Activated T-cell treated with anti-CD3 and anti-CD28 coated beads for 48 hours (primary cell): Measurements from ENCODE around the gene NPHP4.
"Not testable (repeated sequence)": the region's sequence is repeated elsewhere in the genome, so short reads cannot be mapped to it uniquely, and the experiment has no call there.

Experiments used
- DNase-seq: peaks from one replicate; pipeline ENCODE4 v3.0.0-alpha.2; 2020; ENCODE audit warnings: low read depth

The NPHP4 gene

DNA sequence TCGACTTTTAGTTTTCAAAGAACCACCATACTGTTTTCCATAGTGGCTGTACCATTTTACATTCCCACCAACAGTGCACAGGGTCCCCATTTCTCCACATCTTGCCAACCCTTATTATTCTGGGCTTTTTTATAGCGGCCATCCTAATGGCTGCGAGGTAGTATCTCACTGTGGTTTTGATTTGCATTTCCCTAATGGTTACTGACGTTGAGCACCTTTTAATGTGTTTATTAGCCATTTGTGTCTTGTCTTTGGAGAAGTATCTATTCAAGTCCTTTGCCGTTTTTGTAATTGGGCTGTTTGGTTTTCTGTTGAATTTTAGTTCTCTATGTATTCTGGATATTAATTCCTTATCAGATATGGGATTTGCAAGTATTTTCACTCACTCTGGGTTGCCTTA, 31.1 kb upstream of the NPHP4 start:
- no peak for DNase-seq

DNA sequence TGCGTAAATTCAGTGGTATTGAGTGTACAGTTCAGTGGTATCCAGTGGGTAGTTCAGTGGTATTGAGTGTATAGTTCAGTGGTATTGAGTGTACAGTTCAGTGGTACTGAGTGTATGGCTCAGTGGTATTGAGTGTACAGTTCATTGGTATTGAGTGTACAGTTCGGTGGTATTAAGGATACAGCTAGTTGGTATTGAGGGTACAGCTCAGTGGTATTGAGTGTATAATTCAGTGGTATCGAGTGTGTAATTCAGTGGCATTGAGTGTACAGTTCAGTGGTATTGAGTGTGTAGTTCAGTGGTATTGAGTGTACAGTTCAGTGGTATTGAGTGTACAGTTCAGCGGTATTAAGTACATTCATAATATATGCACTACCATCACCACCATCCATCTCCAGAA, 30.0 kb upstream of the NPHP4 start:
- no peak for DNase-seq

DNA sequence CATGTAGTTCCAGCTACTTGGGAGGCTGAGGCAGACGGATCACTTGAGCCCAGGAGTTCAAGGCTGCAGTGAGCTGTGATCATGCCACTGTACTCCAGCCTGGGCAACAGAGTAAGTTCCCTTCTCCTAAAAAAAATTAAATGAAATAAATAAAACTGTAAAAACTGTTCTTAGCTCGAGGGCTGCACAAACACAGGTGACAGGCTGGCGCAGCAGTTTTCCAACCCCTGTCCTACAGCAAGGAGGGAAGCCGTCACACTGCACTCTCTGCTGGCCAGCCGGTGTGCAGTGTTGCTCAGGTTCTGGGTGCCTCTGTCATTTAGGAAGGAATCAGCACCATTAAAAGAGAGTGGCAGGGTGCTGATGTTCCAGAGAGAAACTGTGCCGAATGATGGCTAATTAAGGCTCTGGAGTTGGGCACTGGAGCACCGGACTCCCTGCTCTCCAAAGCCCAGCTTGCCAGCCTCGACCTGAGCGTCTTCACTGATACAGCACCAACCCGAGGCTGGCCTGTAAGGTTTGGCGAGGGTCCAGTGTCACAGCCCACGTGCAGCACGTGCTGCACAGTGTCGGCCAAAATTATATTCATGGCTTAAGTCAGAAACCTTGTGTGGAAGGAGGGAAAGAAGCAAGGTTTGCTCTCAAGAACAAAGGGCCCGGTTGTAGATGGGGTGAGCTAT, 27.1 kb upstream of the NPHP4 start:
- no peak for DNase-seq

DNA sequence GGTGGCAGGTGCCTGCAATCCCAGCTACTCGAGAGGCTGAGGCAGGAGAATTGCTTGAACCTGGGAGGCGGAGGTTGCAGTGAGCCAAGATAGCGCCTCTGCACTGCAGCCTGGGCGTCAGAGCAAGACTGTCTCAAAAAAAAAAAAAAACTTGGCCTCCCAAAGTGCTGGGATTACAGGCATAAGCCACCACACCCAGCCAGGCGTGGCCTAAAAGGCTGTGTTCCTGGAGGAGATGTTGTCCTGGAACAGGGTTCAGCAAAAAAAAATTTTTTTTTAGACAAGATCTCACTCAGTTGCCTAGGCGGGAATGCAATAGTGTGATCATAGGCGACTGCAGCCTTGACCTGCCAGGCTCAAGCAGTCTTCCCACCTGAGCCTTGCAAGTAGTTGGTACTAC, 25.4 kb upstream of the NPHP4 start:
- not testable (repeated sequence) for DNase-seq

DNA sequence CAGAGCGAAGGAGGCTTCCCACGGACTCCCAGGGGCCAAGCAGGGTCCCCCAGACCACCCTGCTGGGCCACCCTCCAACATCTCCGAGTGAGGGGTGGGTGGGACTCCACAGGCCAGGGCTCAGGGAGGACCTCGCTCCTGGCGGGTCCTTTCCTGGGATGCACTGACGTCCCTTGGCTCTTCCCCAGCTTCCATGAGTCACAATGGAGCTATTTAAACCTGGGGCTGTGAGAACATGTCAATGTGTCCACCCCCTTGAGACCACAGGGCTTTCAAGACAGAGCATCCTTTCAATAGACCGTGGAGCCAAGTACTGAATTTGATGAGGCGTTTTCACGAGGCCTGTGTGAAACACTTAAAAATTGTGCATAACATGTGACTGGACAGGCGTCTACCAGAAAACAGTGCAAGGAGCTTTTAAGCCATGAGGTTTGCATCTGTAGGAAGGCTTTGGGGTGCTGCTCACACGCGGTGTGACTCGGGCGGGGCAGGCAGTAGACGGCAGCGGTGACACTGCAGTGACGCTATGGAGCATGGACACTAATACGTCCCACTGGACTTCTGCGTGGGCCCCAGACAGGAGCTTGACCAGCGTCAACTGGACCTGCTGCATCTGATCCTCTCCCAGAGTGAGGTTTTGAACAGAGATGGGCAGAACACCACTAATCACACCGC, 24.1 kb upstream of the NPHP4 start:
- no peak for DNase-seq

DNA sequence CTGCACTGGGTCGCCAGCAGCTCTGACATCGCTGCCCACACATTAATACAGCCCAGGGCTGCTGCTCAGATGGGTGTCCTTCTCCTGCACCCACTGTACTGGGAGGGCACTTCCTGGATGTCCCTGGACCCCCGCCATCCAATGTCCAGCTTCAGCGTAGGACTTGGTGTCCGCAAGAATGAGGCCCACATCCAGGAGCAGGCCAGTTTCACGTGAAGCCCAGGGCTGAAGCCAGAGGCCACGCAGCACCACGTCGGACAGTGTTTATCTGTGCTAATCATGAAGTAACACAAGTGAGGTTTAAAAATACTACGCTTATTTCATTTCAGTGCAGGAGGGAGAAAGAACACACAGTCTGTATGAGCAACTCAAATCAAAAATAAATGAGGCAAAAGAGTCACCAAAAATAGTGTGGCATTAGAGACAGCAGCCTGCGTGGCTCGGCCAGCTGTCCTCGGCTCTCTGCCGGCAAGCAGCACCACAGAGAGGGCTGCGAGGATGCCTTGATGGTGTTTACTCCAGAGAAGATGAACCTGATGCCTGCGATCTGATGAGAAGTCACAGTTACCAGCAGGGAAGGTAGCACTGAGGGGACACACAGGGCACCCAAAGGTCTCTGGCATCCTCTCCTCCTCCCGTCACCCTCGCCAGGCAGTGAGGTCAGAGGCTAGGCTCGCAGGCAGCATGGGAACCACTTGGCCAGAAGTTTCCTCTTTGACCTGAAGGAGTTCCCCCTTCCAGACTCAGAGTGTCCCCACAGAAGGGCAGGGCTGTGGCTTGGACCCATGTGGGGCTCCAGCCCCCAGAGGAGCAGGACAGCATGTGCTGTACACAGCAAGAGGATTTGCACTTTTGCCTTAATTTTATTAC, 22.1 kb upstream of the NPHP4 start:
- DNase-seq, result no peak

DNA sequence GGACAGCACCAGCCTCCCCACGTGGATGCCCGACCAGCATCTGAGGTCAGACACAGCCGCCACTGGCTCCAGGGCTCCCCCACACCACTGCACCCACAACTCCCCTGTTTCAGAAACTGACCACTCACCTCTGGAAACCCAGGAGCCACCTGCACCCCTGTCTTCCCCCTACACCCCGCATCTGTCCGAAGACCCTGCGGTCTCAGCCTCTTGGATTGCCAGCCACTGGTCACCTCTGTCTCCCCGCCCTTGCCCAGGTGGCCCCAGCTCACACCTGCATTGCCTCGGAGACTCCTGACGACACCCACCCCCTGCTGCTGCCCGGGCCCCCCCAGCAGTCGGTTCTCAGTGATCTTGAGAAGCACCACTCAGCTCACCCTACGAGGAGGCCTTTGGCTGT, 21.3 kb upstream of the NPHP4 start:
- no peak for DNase-seq

DNA sequence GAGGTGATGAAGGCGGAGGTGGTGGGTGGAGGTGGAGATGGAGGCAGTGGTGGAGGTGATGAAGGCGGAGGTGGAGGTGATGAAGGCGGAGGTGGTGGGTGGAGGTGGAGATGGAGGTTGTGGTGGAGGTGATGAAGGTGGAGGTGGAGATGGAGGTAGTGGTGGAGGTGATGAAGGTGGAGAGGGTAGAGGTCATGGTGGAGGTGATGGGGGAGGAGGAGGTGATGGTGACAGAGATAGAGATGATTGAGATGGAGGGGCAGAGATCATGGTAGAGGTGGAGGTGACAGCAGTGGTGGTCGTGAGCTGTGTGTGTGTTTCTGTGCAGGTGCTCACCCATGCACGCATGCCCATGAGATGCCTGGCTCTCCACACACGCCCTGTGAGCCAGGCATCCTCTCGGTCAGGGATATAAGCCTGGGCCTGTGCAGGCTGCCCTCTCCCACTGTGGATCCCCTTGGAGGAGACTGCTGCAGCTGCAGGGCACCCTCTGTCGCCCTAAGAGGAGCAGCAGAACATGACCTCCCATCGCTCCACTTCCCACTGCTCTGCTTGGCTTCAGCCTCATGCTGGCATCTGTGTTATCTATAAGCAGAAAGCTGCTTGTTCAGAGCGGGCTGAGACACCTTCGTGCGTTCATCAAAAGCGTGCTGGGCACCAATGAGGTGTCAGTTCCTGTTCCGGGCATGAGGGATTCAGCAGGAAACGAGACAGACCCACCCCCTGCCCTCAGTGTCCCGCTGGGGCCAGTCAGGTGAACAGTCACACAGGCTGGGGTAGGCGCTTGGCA, 20.5 kb upstream of the NPHP4 start:
- DNase-seq, result no peak

DNA sequence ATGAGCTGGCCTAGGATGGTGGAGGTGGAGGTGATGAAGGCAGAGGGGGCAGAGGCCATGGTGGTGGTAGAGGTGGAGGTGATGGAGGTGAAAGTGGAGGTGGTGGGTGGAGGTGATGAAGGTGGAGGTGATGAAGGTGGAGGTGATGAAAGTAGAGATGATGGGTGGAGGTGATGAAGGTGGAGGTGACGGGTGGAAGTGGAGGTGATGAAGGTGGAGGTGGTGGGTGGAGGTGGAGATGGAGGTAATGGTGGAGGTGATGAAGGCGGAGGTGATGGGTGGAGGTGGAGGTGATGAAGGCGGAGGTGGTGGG, 19.7 kb upstream of the NPHP4 start:
- no peak for DNase-seq

DNA sequence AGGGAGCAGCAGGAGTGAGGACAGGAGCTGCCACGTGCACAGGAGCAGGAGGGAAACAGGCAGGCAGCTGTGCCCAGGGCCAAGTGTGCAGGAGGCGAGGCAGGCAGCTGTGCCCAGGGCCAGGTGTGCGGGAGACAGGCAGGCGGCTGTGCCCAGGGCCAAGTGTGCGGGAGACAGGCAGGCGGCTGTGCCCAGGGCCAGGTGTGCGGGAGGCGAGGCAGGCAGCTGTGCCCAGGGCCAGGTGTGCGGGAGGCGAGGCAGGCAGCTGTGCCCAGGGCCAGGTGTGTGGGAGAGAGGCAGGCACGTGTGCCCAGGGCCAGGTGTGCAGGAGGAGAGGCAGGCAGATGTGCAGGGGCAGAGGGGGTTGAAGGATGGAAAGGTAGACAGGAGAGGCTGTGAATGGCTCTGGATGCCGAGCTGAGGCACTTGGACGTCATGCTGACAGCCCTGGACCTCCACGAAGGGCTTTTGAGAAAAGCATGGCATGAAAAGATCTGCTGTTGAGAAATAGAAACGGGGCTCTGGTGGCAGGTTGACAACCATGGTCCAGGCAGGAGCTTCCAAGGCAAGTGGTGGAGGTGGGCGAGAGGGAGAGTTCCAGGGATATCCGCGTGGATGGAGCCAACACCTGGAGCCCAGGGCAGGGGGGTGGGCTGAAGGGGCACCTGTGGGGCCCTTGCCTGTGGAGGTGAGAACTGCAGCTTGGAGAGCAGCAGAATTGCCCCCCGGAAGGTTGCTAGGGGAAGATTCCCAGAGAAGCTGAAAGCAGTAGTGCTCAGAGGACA, 19.1 kb upstream of the NPHP4 start:
- DNase-seq, result no peak

DNA sequence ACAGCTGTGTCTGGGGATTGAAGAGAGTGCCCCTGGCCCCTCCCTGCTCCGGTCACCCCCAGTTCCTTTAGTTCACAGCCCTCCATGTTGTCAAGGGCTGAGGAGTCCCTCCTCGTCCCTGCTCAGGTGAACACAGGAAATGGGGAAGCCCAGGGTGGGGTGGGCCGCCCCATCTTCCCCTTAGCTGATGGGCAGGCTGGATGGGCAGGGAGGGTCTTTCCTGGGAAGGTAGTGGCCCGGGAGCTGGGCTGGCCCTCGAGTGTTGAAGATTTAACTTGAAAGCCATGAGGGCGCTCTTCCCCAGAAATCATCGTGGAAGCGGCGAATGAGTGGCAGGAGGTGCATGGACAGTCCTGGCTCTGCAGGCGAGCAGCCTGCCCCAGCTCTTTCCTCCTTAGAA, 18.3 kb upstream of the NPHP4 start:
- DNase-seq, result no peak

DNA sequence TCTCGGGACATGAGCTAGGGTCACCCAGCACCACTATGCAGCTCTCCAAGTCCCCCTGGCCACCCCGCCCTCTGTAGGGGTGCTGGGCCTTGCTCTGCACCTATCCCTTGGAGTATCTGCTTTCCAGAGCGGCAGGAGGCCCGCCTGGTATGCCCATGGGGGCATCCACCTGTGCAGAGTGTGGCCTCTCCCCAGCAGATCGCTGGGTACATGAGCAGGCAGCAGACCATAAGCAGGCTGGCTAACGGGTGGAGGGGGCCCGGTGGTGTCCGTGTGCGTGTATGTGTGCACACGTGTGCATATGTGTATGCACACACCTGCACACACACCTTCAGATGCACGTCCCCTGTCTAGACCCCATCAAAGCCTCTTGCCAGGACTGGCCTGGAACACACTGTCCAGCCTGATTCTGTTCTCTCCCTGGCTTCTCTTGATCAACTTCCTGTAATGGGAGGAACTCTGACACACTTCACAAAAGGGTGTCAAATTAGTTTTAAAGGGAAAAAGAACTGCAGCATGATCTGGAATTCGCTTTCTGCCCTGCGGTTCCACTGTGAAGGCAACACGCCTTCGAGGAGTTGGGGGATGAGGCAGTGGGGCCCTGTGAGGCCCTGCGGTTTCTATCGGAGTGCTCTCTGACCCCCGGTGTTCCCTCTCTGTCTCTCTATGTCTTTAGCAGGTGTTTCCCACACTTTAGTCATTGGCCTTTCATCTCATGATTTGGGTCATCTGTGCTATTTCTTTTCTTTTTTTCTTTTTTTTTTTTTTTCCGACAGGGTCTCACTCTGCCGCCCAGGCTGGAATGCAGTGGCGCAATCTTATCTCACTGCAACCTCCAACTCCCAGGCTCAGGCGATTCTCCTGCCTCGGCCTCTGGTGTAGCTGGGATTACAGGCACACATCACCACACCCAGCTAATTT, 17.2 kb upstream of the NPHP4 start:
- no peak for DNase-seq

DNA sequence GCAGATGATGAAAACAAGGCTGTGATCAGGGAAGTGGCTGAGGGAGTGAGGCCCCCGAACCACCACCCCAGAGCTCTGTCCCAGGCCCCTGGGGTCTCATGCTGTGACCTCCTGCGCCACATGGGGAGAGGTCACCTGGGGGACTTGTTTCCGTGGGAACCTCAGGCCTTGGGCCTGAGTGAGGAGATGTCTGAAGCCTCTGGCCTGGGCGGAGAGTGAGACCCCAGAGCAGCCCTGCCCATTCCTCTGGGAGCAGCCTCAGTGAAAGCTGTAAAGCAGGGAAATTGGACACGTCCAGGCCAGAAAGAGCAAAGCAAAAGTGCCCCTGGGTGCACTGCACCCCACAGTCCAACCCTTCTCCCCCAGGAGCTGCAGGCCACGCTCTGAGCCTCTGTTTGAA, 16.5 kb upstream of the NPHP4 start:
- DNase-seq, result no peak

DNA sequence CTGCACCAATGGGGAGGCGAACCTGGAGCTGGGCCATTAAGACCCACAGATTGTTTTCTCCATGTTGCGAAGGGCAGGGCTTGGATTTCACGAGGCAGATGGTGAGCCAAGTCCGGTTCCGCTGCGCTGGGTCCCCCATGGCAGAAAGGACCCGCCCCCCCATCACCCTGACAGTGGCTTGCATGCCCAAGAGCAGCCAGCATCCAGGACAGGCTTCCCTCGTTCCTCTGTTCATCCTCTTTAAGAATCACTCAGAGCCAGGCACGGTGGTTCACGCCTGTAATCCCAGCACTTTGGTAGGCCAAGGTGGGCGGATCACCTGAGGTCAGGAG, 15.8 kb upstream of the NPHP4 start:
- no peak for DNase-seq

DNA sequence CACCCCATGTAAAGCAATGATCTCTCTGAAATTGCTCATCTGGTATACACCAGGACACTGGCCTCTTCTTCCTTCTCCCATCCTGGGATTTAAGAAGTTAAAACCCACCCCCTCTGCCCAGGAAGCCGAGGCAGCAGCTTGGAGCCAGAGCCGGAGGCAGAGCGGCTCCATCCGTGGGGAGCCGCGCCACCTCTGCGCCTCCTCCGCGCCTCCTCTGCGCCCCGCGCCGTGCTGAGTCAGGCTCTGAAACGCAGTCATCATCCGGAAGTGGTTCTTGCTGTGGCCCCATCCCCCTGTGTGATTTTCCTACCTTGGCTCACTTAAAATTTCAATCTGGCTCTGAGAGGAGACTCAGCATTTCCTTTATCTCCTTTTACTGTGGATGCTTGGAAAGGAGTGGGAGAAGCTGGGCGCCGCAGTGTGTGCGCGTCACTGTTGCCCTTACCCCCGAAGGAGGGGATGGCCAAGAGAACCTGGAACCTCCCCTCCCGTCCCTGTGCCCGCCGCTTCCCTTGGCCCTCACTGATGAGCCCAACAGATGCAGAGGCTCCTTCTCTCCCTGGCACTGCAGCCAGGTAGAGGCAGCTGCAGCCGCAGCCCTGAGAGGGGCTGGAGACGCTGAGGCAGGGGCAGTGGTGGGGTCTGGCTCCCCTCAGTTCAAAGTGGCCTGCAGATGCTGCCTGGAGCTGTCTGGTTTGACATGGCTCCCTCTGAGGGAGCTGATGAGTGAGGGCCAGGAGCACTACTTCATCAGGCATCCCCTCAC, 15.3 kb upstream of the NPHP4 start:
- no peak for DNase-seq

DNA sequence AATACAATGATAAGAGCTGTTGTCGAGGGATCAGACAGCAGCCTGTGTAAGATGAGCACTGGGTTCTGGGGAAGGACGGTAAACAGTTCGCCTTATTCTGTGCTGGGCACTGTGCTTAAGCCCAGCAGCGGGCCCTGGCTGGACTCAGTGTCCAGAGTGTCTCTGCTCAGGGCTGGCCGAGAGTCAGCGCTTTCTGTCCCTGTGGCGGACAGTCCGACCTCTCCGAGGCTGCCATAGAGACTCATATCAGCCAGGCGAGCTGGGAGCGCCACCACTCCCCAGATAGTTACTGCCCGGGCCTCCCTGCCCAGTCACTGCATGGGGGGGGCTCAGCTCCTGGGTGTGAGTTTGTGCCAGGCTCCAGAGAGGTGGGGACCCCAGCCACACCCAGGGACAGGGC, 14.7 kb upstream of the NPHP4 start:
- DNase-seq, result no peak

DNA sequence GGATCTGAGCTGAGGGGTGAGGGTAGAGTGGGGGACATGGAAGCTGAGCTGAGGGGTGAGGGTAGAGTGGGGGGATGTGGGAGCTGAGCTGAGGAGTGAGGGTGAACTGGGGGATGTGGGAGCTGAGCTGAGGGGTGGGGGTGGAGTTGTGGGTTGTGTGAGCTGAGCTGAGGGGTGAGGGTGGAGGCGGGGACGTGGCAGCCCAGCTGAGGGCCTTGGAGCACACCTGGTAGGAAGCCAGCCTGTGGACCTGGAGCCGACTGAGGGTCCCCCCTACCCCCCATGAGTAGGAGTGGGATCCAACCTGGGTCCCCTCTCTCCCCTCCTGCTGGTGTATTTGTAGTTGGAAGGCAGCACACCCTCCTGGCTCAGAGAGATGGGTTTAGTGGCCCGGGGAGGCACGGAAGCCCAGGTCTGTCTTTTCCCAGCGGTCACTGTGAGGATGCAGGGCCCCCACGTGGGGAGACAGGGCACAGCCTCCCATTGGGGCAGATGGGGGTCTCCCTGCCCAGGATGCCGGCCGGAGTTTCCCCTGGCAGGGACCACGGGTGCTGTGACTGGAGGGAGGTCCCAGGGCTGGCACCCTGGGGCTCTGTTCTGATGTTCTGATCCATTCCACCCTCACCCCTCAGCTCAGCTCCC, 13.2 kb upstream of the NPHP4 start:
- no peak for DNase-seq

DNA sequence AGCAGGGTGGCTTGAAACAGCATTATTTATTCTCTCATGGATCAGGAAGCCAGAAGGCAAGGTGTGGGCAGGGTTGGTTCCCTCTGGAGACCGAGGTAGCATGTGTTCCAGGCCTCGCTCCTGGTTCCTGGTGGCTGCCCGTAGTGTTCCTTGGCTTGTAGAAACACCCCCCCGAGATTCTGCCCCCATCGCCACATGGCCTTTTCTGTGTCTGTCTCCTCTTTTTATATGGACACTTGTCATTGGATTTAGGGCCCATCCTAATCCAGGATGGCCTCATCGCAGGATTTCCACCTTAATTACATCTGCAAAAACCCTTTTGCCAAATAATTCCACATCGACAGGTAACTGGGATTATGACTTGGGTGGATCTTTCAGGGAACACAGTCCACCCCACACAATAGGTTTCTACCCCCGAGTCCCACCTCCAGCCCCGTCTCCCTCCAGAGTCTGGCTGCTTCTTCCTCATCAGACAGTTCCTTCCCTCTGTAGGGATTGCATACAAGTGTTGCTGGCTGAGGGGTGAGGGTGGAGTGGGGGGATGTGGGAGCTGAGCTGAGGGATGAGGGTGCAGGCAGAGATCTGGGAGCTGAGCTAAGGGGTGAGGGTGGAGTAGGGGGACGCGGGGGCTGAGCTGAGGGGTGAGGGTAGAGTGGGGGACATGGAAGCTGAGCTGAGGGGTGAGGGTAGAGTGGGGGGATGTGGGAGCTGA, 12.3 kb upstream of the NPHP4 start:
- DNase-seq, result no peak
